T-helper 2 cell treated with Interferon-gamma antibody and Interleukin-4, amounts not matched to agents 100 ng/mL and 5 ng/mL, for 36 hours (primary cell): Measurements from ENCODE around the gene HOXD1. TPM values are rescaled to one million over a fixed set of nuclear protein-coding genes. Genes with fewer than 3 reads are reported as not detected.

Source experiments
- intact Hi-C: fragments of 100-400 bp; cut with micrococcal nuclease; formaldehyde crosslinking; loops from one replicate; pipeline ENCODE4 v1.15.1; 2023
- total RNA-seq: library from RNA; stranded (reverse); gene quantifications from 2 replicates; pipeline ENCODE4 v1.2.3, GENCODE V29; 2022

The HOXD1 gene
- total RNA-seq, 1 donor from 2014 or later = not detected

GRCh38 chr2:176234940-176235339, 46.5 kb downstream of the HOXD1 start:
- intact Hi-C loops = no loop called here

- intact Hi-C loops = no loop called here
These were observed 49.0 kb downstream of the HOXD1 start for GRCh38 chr2:176237456-176237855.

- intact Hi-C loops = no loop called here
These were observed 50.6 kb downstream of the HOXD1 start for GRCh38 chr2:176239031-176239430.

- intact Hi-C loops = no loop called here
These were observed 51.8 kb downstream of the HOXD1 start for GRCh38 chr2:176240301-176240700.

Other genes with a start within 250 kb of the HOXD1 start
- 37.4 and 38.7 TPM in 2 replicates for gene LNPK, start 186.4 kb upstream of the HOXD1 start, total RNA-seq
- not detected in 2 replicates for gene EVX2, start 104.7 kb upstream of the HOXD1 start, total RNA-seq
- not detected in 2 replicates for gene HOXD13, start 95.9 kb upstream of the HOXD1 start, total RNA-seq
- gene HOXD12, start 88.9 kb upstream of the HOXD1 start, total RNA-seq = not detected in 2 replicates
- not detected in 2 replicates for gene HOXD11, start 81.4 kb upstream of the HOXD1 start, total RNA-seq
- not detected in 2 replicates for gene HOXD10, start 71.9 kb upstream of the HOXD1 start, total RNA-seq
- gene HOXD9, start 65.9 kb upstream of the HOXD1 start, total RNA-seq = not detected in 2 replicates
- gene HOXD8, start 59.0 kb upstream of the HOXD1 start, total RNA-seq = not detected in 2 replicates
- gene HOXD4, start 37.1 kb upstream of the HOXD1 start, total RNA-seq = not detected in 2 replicates
- gene HOXD3, start 31.4 kb upstream of the HOXD1 start, total RNA-seq = not detected in 2 replicates
- gene MTX2, start 80.8 kb downstream of the HOXD1 start, total RNA-seq = 15.8 TPM in 2 replicates